PC-9 (cell line): Measurements from ENCODE around the gene PTPRC. TPM values are rescaled to one million over a fixed set of nuclear protein-coding genes. Genes with fewer than 3 reads are reported as not detected.

ENCODE experiments used
- BruUV-seq: library from RNA; stranded (reverse); fragments of 400-500 nt; replicated peaks from 2 replicates; lab custom pipeline; 2021; lab: Mats Ljungman, UMichigan
- CTCF ChIA-PET: fragments of 300-600 bp; sonication (Branson Sonifier 250); formaldehyde crosslinking; loops from one replicate; lab custom pipeline; 2022; ENCODE audit warnings: antibody characterized with exemption; lab: Charles Lee
- POLR2A ChIA-PET: fragments of 300-600 bp; sonication (Branson Sonifier 250); formaldehyde crosslinking; loops from one replicate; lab custom pipeline; 2022; ENCODE audit warnings: antibody characterized with exemption; ENCODE audit not compliant: unreplicated experiment; lab: Charles Lee
- DNase-seq, 2 experiments: peaks; one replicate each; pipeline versions ENCODE4 v3.0.0 to v3.0.0-alpha.2; 2015 to 2022; ENCODE audit warnings: mixed read lengths in 1 of 2
- H2AFZ ChIP-seq: fragments of 200-600 bp; sonication (generic); 2 replicates; pipeline ENCODE4 v1.8.1; 2017; ENCODE audit warnings: antibody characterized with exemption
- H3F3A ChIP-seq: fragments of 200-600 bp; sonication (generic); 2 replicates; pipeline ENCODE4 v1.8.1; 2017; ENCODE audit warnings: antibody characterized with exemption, mild to moderate bottlenecking, low read depth; ENCODE audit not compliant: insufficient read depth
- H3K27ac ChIP-seq: fragments of 200-600 bp; sonication (generic); 2 replicates; pipeline ENCODE4 v1.6.1; 2016; ENCODE audit warnings: mixed run types
- H3K27me3 ChIP-seq: fragments of 200-600 bp; sonication (generic); 2 replicates; pipeline ENCODE4 v1.6.1; 2016; ENCODE audit warnings: low read depth, mixed run types; ENCODE audit not compliant: insufficient read depth
- H3K36me3 ChIP-seq: fragments of 200-600 bp; sonication (generic); 2 replicates; pipeline ENCODE4 v1.6.1; 2016; ENCODE audit warnings: low read depth, mixed run types
- H3K4me1 ChIP-seq: fragments of 200-600 bp; sonication (generic); replicated peaks from 2 replicates; pipeline ENCODE4 v1.6.1; 2016; ENCODE audit warnings: mixed run types; ENCODE audit not compliant: insufficient read depth
- H3K4me2 ChIP-seq: fragments of 200-600 bp; sonication (generic); 2 replicates; pipeline ENCODE4 v1.6.1; 2017; ENCODE audit warnings: mixed run types
- H3K4me3 ChIP-seq: fragments of 200-600 bp; sonication (generic); 2 replicates; pipeline ENCODE4 v1.6.1; 2016; ENCODE audit warnings: mixed run types
- H3K79me2 ChIP-seq: fragments of 200-600 bp; sonication (generic); 2 replicates; pipeline ENCODE4 v1.6.1; 2017; ENCODE audit warnings: low read depth, mixed run types
- H3K9me2 ChIP-seq: fragments of 200-600 bp; sonication (generic); 2 replicates; pipeline ENCODE4 v1.8.1; 2017; ENCODE audit warnings: mild to moderate bottlenecking; ENCODE audit not compliant: insufficient read depth
- H3K9me3 ChIP-seq: fragments of 200-600 bp; sonication (generic); 2 replicates; pipeline ENCODE4 v1.8.1; 2016; ENCODE audit warnings: low read depth; ENCODE audit not compliant: insufficient read depth
- H4K20me1 ChIP-seq: fragments of 200-600 bp; sonication (generic); 2 replicates; pipeline ENCODE4 v1.8.1; 2017; ENCODE audit not compliant: insufficient read depth
- EZH2 ChIP-seq: fragments of 200-600 bp; sonication (generic); IDR thresholded peaks from 2 replicates; pipeline ENCODE4 v1.8.0; 2017; ENCODE audit warnings: antibody characterized with exemption, low read depth
- intact Hi-C: fragments of 100-400 bp; cut with micrococcal nuclease; formaldehyde crosslinking; loops from one replicate; pipeline ENCODE4 v1.10.0; 2022; ENCODE audit not compliant: unreplicated experiment
- total RNA-seq: library from RNA; stranded (reverse); gene quantifications from 2 replicates; pipeline ENCODE4 v1.2.3, GENCODE V29; 2021
- TF ChIP-seq, protein P1 (sequence below): fragments of 200-600 bp; sonication (generic); conservative IDR thresholded peaks from 2 replicates; pipeline ENCODE4 v1.6.1; 2017; ENCODE audit warnings: mixed run types, antibody characterized with exemption, mild to moderate bottlenecking, moderate library complexity

PTPRC gene
- total RNA-seq, 1 experiment from 2014 or later: 0.79 TPM

DNA sequence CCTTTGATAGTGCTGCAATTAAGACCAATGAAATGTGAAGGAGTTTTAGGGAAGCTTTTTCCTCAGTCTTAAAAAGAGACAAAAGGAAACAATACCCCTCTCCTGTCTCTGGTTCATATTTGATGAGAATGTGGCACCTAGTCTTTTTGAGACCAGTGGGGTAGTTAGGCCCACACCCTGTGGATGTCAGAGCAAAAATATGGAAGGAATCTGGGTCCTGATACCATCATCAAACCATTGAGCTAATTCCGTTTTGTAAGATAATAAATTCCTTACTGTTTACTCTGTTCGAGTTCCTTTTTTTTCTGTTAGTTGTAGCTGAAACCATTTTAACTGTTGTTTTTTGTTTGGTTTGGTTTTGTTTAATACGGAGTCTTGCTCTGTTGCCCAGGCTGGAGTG, 33.3 kb downstream of the PTPRC start:
- no TSS peak for BruUV-seq
- no peak overlapping the region for H3K4me3 ChIP-seq
- peaks cover 25% of the 10 kb centered on the region for H3K4me1 ChIP-seq
- H3F3A ChIP-seq: peaks cover 13% of the 10 kb centered on the region; the same call in 1 of the 2 replicates
- TF ChIP-seq, protein P1, sequence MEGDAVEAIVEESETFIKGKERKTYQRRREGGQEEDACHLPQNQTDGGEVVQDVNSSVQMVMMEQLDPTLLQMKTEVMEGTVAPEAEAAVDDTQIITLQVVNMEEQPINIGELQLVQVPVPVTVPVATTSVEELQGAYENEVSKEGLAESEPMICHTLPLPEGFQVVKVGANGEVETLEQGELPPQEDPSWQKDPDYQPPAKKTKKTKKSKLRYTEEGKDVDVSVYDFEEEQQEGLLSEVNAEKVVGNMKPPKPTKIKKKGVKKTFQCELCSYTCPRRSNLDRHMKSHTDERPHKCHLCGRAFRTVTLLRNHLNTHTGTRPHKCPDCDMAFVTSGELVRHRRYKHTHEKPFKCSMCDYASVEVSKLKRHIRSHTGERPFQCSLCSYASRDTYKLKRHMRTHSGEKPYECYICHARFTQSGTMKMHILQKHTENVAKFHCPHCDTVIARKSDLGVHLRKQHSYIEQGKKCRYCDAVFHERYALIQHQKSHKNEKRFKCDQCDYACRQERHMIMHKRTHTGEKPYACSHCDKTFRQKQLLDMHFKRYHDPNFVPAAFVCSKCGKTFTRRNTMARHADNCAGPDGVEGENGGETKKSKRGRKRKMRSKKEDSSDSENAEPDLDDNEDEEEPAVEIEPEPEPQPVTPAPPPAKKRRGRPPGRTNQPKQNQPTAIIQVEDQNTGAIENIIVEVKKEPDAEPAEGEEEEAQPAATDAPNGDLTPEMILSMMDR: no peak
- TF ChIP-seq EZH2: no peak
- H3K27ac ChIP-seq: no peak overlapping the region
- peak; percentile 49 to 55 for DNase-seq
- no peaks in the 10 kb centered on the region for H4K20me1 ChIP-seq
- no peaks in the 10 kb centered on the region for H3K79me2 ChIP-seq
- no peaks in the 10 kb centered on the region for H3K27me3 ChIP-seq
- ChIA-PET CTCF (interaction anchor here (0.6 to 1.5 kb wide), 5 partner anchors 14 to 600 kb away, joined by 3 to 5 read pairs (median 3); no protein-coding TSS in a partner anchor), POLR2A (interaction anchor here (0.6 to 1.1 kb wide), 6 partner anchors 10 to 567 kb away, joined by 4 to 13 read pairs (median 8); partner anchors contain the start of gene NEK7)
- H3K36me3 ChIP-seq: no peaks in the 10 kb centered on the region
- intact Hi-C loops: no loop called here
- 0 out of 2 replicates have a peak overlapping the region, but pooled peaks have one; percentile 45 for H2AFZ ChIP-seq
- no peak overlapping the region for H3K4me2 ChIP-seq
- no peaks in the 10 kb centered on the region for H3K9me2 ChIP-seq
- 0 out of 2 replicates have a peak, but pooled peaks cover 7% of the 10 kb centered on the region for H3K9me3 ChIP-seq

DNA sequence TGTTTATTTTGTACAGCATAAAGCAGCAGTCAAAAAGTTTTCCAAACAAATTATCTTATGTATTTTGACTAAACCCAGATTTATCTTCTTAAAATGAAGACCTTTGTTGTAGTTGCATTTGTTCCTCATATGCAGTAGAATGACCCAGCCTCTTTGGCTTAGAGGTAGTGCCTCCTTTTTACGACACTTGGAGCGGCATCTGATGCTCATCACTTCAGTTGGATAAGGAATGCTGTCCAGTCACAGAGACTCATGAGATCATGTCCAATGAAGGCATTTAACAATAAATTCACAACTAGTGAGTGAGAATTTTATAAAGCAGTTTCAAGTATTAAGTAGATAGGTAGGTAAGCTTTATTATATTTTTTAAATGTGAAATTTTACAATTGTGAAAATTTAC, 35.2 kb downstream of the PTPRC start:
- no peak overlapping the region for H3K27ac ChIP-seq
- H3K36me3 ChIP-seq: no peaks in the 10 kb centered on the region
- intact Hi-C loops: no loop called here
- H3K4me2 ChIP-seq: no peak overlapping the region
- H3K27me3 ChIP-seq: no peaks in the 10 kb centered on the region
- no peaks in the 10 kb centered on the region for H3K9me3 ChIP-seq
- H3K9me2 ChIP-seq: no peaks in the 10 kb centered on the region
- H3K4me1 ChIP-seq: peaks cover 19% of the 10 kb centered on the region
- H3F3A ChIP-seq: peaks cover 7% of the 10 kb centered on the region; the same call in 1 of the 2 replicates
- no peaks in the 10 kb centered on the region for H3K79me2 ChIP-seq
- H2AFZ ChIP-seq: no peak overlapping the region
- DNase-seq: no peak
- no TSS peak for BruUV-seq
- TF ChIP-seq, protein P1: no peak
- no peak for TF ChIP-seq EZH2
- POLR2A ChIA-PET: interaction anchor here (0.6 kb wide), 1 partner anchor 43 kb away, joined by 7 read pairs; no protein-coding TSS in a partner anchor
- H3K4me3 ChIP-seq: no peak overlapping the region
- H4K20me1 ChIP-seq: no peaks in the 10 kb centered on the region
- CTCF ChIA-PET: no interaction called here

DNA sequence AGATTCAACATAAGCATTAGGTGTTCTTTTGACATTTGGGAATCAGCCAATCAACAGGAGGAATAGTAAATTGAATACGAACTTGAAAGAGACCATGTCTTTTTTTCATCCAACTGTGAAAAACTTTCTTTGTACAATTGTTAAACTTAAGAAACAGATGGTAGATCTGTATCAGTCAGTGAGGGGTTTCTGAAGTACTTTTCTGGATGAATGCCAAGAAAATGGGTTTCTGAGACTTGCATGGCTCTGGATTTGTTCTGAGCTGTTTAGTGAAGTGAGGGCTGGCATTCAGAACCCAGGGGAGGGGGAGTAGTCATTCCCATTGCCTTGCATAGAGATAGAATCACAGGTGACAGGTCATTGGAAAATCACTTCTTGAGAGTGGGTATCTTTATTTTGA, 37.4 kb downstream of the PTPRC start:
- no peak overlapping the region for H2AFZ ChIP-seq
- H3K27ac ChIP-seq: no peak overlapping the region
- H3F3A ChIP-seq: no peaks in the 10 kb centered on the region
- H3K79me2 ChIP-seq: no peaks in the 10 kb centered on the region
- intact Hi-C loops: no loop called here
- H3K4me3 ChIP-seq: no peak overlapping the region
- no TSS peak for BruUV-seq
- no peaks in the 10 kb centered on the region for H3K9me3 ChIP-seq
- TF ChIP-seq, protein P1: no peak
- TF ChIP-seq EZH2: no peak
- CTCF ChIA-PET: no interaction called here
- no peaks in the 10 kb centered on the region for H4K20me1 ChIP-seq
- no peak for DNase-seq
- no peaks in the 10 kb centered on the region for H3K27me3 ChIP-seq
- H3K9me2 ChIP-seq: no peaks in the 10 kb centered on the region
- POLR2A ChIA-PET: no interaction called here
- no peak overlapping the region for H3K4me2 ChIP-seq
- H3K4me1 ChIP-seq: peaks cover 13% of the 10 kb centered on the region
- no peaks in the 10 kb centered on the region for H3K36me3 ChIP-seq
